Heart right ventricle (tissue), 16 donors: ENCODE results near the gene NHLRC4. TPM values are rescaled to one million over a fixed set of nuclear protein-coding genes. Genes with fewer than 3 reads are reported as not detected.
A peak's percentile ranks its signal among the peaks of the same experiment; 100 is the strongest.

Source experiments
- ATAC-seq, 8 donors: fragments of 200-7000 bp; cut with Tn5 transposase; one replicate each; pipeline ENCODE4 v1.9.1; 2020; ENCODE audit warnings: mild to moderate bottlenecking in 8 of 8, moderate library complexity in 8 of 8, moderate number of reproducible peaks in 1 of 8
- DNase-seq, 2 donors: peaks; one replicate each; pipeline ENCODE4 v3.0.0-alpha.2; 2020
- H3K27ac ChIP-seq, 10 donors: fragments of 200-600 bp; sonication (generic) in 2 of 10; one replicate each; pipeline versions ENCODE4 v1.5.0 to v1.8.0; 2020 to 2022; ENCODE audit warnings: mild to moderate bottlenecking in 3 of 10
- H3K27me3 ChIP-seq, 7 donors: fragments of 200-600 bp; one replicate each; pipeline ENCODE4 v1.8.0; 2021 to 2022; ENCODE audit warnings: mild to moderate bottlenecking in 2 of 7
- H3K36me3 ChIP-seq, 9 donors: fragments of 200-600 bp; sonication (generic) in 1 of 9; one replicate each; pipeline versions ENCODE4 v1.5.0 to v1.8.0; 2020 to 2022; ENCODE audit warnings: mild to moderate bottlenecking in 2 of 9
- H3K4me1 ChIP-seq, 9 donors: fragments of 200-600 bp; sonication (generic) in 1 of 9; one replicate each; pipeline versions ENCODE4 v1.5.0 to v1.8.0; 2020 to 2022; ENCODE audit warnings: mild to moderate bottlenecking in 4 of 9
- H3K4me3 ChIP-seq, 10 donors: fragments of 200-600 bp; sonication (generic) in 2 of 10; one replicate each; pipeline versions ENCODE4 v1.5.0 to v1.8.0; 2020 to 2022; ENCODE audit warnings: mild to moderate bottlenecking in 7 of 10, moderate library complexity in 2 of 10
- H3K9me3 ChIP-seq, 11 donors: fragments of 200-600 bp in 10 of 11; sonication (generic) in 2 of 11; one replicate each; pipeline versions ENCODE4 v1.5.0 to v1.8.0; 2013 to 2022; ENCODE audit warnings: mild to moderate bottlenecking in 2 of 11, control low read depth in 1 of 11, moderate library complexity in 1 of 11
- CTCF ChIP-seq, 9 donors: fragments of 200-600 bp; sonication (generic) in 2 of 9; IDR thresholded peaks; one replicate each; pipeline versions ENCODE4 v1.5.0 to v1.8.0; 2021 to 2022; ENCODE audit warnings: antibody characterized with exemption in 9 of 9, mild to moderate bottlenecking in 5 of 9, moderate library complexity in 1 of 9
- WGBS, 2 donors: extraction: QIAGEN DNeasy Blood & Tissue Kit; methylation state at CpG; one replicate each; pipeline ENCODE4 v1.1.7; 2013; ENCODE audit warnings: inconsistent platforms in 1 of 2; 5-methylcytosine and 5-hydroxymethylcytosine counted together
- intact Hi-C, 10 donors: fragments of 100-400 bp; cut with DNase I; formaldehyde crosslinking; loops; one replicate each; pipeline versions ENCODE4 v1.11.1 to v1.14.2; 2022
- polyA plus RNA-seq, 2 donors: library from polyadenylated mRNA; stranded (reverse); fragments of 200-250 nt; gene quantifications; one replicate each; pipeline ENCODE4 v1.2.3, GENCODE V29; 2013
- total RNA-seq, 10 donors: library from RNA; stranded (reverse); fragmentation: NEBNext Ultra II Directional in 3 of 10; extraction: Animal tissue kit (Norgen Biotek cat#: 25700) in 3 of 10; gene quantifications; one replicate each; pipeline versions ENCODE4 v1.2.1 to v1.2.4, GENCODE V29; 2021 to 2023
- donor health status: Arrhythmogenic right ventricular cardiomyopathy.
- donor health status: ischemic (EF 13 %, LVEDD 7.1; RV severe dilation, severe dysfunction).
- donor health status: healthy with polysubstance abuse.
- donor health status: DM: no; HTN: yes; CAD: no.
- donor health status: DM: no; HTN: no; CAD: no.
- donor health status: ischemic (EF 25% LVEDD 6.9; RV normal size, moderate dysfunction).
- donor health status: ischemic (EF 25% LVEDD 5.7; RV mildly dilated, moderate dysfunction).
- donor health status: healthy.
- donor health status: DM: yes; HTN: yes; CAD: no.
- donor health status: Ischemic cardiomyopathy.
- donor health status: ischemic (EF 35%, LVEDD 5.7; RV mildly dilated, moderate dysfunction).
- donor health status: nonischemic (EF 11% LVEDD 7.7; RV severe dilation, severe dysfunction).
- donor health status: DM: yes; HTN: yes; CAD: no.
- donor health status: PGD.
- donor health status: ischemic (EF 29% LVEDD 5.4; RV normal size, mild dysfunction).
- donor health status: nonischemic (EF 23%, LVEDD 6.1; RV moderate dilation, normal function).

The NHLRC4 gene
- total and polyA plus RNA-seq, 12 donors, result 0.12 to 0.75 (median 0.54) TPM; not detected in 2

- Histone ChIP-seq H3K4me3 (no peak overlapping the region), H3K4me1 (peaks cover 7 to 45% (median 17%) of the 10 kb centered on the region in 9 donors), H3K9me3 (no peaks in the 10 kb centered on the region), H3K27ac (peak overlapping the region in 3 of 10 donors; percentile 28 to 65 (median 41)), H3K27me3 (no peaks in the 10 kb centered on the region), H3K36me3 (peaks cover 0 to 17% (median 0%) of the 10 kb centered on the region in 9 donors)
- DNase-seq (peak in 1 of 2 donors; percentile 68), ATAC-seq (peak in 6 of 8 donors; percentile 2 to 53 (median 34))
- no peak for TF ChIP-seq CTCF (IDR thresholded peaks at IDR 0.05)
- intact Hi-C loops, result loop anchor here in 6 of 10 donors (5.0 to 10.0 kb wide), 4 partner anchors 72 to 158 kb away; partner anchors contain the start of genes RHOT2 (in 2 of the 6) and RAB11FIP3 (in 1 of the 6)
- 81 to 86% methylated on average over 21 of the region's 21 CpGs for WGBS, 2 donors
Observed at GRCh38 chr16:582614-583331, 16.0 kb downstream of the NHLRC4 start.

GRCh38 chr16:583470-583814, 16.6 kb downstream of the NHLRC4 start:
- Histone ChIP-seq H3K36me3 (peaks cover 0 to 17% (median 0%) of the 10 kb centered on the region in 9 donors), H3K4me1 (peaks cover 10 to 51% (median 24%) of the 10 kb centered on the region in 9 donors), H3K27me3 (no peaks in the 10 kb centered on the region), H3K9me3 (no peaks in the 10 kb centered on the region), H3K4me3 (no peak overlapping the region), H3K27ac (peak overlapping the region in 3 of 10 donors; percentile 28 to 65 (median 41))
- no peak for DNase-seq
- WGBS, 2 donors, result 62 to 65% methylated on average over 16 of the region's 16 CpGs
- no peak for TF ChIP-seq CTCF (IDR thresholded peaks at IDR 0.05)
- no peak for ATAC-seq
- intact Hi-C loops, result loop anchor here in 6 of 10 donors (5.0 to 10.0 kb wide), 4 partner anchors 71 to 159 kb away; partner anchors contain the start of genes RHOT2 (in 2 of the 6) and RAB11FIP3 (in 1 of the 6)

GRCh38 chr16:583815-584591, 17.2 kb downstream of the NHLRC4 start:
- DNase-seq (no peak), ATAC-seq (no peak)
- peaks cover 10 to 47% (median 25%) of the 10 kb centered on the region in 9 donors for H3K4me1 ChIP-seq
- TF ChIP-seq CTCF (IDR thresholded peaks at IDR 0.05), result no peak
- no peak overlapping the region for H3K4me3 ChIP-seq
- H3K9me3 ChIP-seq, result no peaks in the 10 kb centered on the region
- 50 to 52% methylated on average over 36 to 38 of the region's 38 CpGs for WGBS, 2 donors
- H3K27me3 ChIP-seq, result no peaks in the 10 kb centered on the region
- H3K36me3 ChIP-seq, result peaks cover 0 to 17% (median 0%) of the 10 kb centered on the region in 9 donors
- H3K27ac ChIP-seq, result peak overlapping the region in 1 of 10 donors; percentile 65
- intact Hi-C loops, result loop anchor here in 6 of 10 donors (5.0 to 10.0 kb wide), 4 partner anchors 71 to 159 kb away; partner anchors contain the start of genes RHOT2 (in 2 of the 6) and RAB11FIP3 (in 1 of the 6)

DNA sequence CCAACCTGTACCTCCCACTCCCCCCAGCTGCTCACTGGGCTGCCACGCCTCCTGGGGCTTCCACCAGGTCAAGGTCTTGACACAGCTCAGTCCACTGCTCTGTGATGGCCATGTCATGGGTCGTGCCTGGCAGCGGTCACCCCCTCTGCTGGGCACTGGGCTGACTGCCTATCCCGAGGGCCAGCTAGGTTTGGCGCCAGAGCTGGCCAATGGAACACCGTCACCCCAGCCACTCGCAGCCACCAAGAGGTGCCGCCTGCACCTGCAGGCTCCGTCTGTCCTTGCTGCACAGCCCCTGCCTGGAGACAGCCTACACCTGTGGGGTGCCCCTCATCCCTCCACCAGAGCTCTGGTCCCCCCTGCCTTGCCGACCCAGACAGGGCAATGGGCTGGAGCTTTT, 18.5 kb downstream of the NHLRC4 start:
- peak in 1 of 9 donors; percentile 3 for TF ChIP-seq CTCF (IDR thresholded peaks at IDR 0.05)
- no peak overlapping the region for H3K4me3 ChIP-seq
- DNase-seq (peak in 1 of 2 donors; percentile 23), ATAC-seq (no peak)
- intact Hi-C loops, result loop anchor here in 5 of 10 donors (5.0 to 10.0 kb wide), 4 partner anchors 69 to 161 kb away; partner anchors contain the start of genes RHOT2 (in 2 of the 5) and RAB11FIP3 (in 1 of the 5)
- H3K27ac ChIP-seq, result no peak overlapping the region
- peaks cover 10 to 44% (median 25%) of the 10 kb centered on the region in 9 donors for H3K4me1 ChIP-seq
- H3K9me3 ChIP-seq, result no peaks in the 10 kb centered on the region
- WGBS, 2 donors, result 22 to 23% methylated on average over 10 of the region's 10 CpGs
- H3K27me3 ChIP-seq, result no peaks in the 10 kb centered on the region
- H3K36me3 ChIP-seq, result peaks cover 0 to 16% (median 0%) of the 10 kb centered on the region in 9 donors
